Tibial artery (tissue), 4 donors: ENCODE measurements around the gene TRMT11.

Experiments used
- DNase-seq, 2 donors: peaks; one replicate each; pipeline ENCODE4 v3.0.0-alpha.2; 2019
- H3K27ac ChIP-seq, 2 donors: fragments of 200-600 bp; sonication (generic) in 1 of 2; 1 replicate in 1 of 2; 2 replicates in 1 of 2; pipeline ENCODE4 v1.5.1; 2018 to 2019; ENCODE audit warnings: mild to moderate bottlenecking in 1 of 2
- H3K27me3 ChIP-seq, 2 donors: fragments of 200-600 bp; sonication (generic) in 1 of 2; one replicate each; pipeline versions ENCODE4 v1.5.1 to v1.6.0; 2016 to 2019
- H3K36me3 ChIP-seq, 3 donors: fragments of 200-600 bp; sonication (generic) in 2 of 3; one replicate each; pipeline ENCODE4 v1.5.1; 2016 to 2019; ENCODE audit warnings: mild to moderate bottlenecking in 2 of 3
- H3K4me1 ChIP-seq, 4 donors: fragments of 200-600 bp; sonication (generic) in 2 of 4; 1 replicate in 3 of 4; 2 replicates in 1 of 4; pipeline ENCODE4 v1.5.1; 2016 to 2019
- H3K4me3 ChIP-seq, 2 donors: fragments of 200-600 bp; sonication (generic) in 1 of 2; 1 replicate in 1 of 2; 2 replicates in 1 of 2; pipeline ENCODE4 v1.5.1; 2018 to 2019; ENCODE audit warnings: mild to moderate bottlenecking in 2 of 2
- H3K9me3 ChIP-seq, 3 donors: fragments of 200-600 bp; sonication (generic) in 1 of 3; one replicate each; pipeline ENCODE4 v1.5.1; 2016 to 2019
- intact Hi-C: fragments of 100-400 bp; cut with DNase I; formaldehyde crosslinking; loops from one replicate; pipeline ENCODE4 v1.15.0; 2023; ENCODE audit warnings: low total_unique reads
- TF ChIP-seq, protein P1 (sequence below), 2 experiments: fragments of 200-600 bp in 1 of 2; fragments of 450-650 bp in 1 of 2; IDR thresholded peaks; one replicate each; pipeline ENCODE4 v1.5.1; 2017 to 2019; ENCODE audit warnings: antibody characterized with exemption in 2 of 2, mild to moderate bottlenecking in 1 of 2, moderate library complexity in 1 of 2

Gene TRMT11

DNA sequence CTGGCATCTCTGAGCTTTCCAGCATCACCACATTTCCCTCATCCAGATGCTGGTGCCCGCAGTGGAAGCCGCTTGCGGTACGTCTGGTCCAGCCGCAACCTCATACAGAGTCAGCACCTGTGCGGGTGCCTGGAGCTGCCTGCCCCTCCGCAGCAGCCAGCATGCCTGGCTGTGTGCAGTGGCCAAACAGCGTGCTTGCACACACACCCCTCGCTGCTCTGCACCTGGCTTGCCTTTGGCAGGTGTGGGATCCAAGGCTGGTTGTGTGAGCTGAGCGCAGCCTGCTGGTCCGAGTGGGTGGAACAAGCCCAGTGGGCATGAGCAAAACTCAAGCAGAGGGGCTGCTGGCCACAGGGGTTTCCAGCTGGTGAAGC is 32.9 kb upstream of the TRMT11 start:
- H3K27ac ChIP-seq = no peak overlapping the region
- intact Hi-C loops = no loop called here
- H3K27me3 ChIP-seq = no peaks in the 10 kb centered on the region
- no peak overlapping the region for H3K4me3 ChIP-seq
- H3K4me1 ChIP-seq = peaks cover 0 to 18% (median 9%) of the 10 kb centered on the region in 4 donors
- H3K9me3 ChIP-seq = no peaks in the 10 kb centered on the region
- no peak for DNase-seq
- TF ChIP-seq, protein P1, sequence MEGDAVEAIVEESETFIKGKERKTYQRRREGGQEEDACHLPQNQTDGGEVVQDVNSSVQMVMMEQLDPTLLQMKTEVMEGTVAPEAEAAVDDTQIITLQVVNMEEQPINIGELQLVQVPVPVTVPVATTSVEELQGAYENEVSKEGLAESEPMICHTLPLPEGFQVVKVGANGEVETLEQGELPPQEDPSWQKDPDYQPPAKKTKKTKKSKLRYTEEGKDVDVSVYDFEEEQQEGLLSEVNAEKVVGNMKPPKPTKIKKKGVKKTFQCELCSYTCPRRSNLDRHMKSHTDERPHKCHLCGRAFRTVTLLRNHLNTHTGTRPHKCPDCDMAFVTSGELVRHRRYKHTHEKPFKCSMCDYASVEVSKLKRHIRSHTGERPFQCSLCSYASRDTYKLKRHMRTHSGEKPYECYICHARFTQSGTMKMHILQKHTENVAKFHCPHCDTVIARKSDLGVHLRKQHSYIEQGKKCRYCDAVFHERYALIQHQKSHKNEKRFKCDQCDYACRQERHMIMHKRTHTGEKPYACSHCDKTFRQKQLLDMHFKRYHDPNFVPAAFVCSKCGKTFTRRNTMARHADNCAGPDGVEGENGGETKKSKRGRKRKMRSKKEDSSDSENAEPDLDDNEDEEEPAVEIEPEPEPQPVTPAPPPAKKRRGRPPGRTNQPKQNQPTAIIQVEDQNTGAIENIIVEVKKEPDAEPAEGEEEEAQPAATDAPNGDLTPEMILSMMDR (IDR thresholded peaks at IDR 0.05) = no peak
- no peaks in the 10 kb centered on the region for H3K36me3 ChIP-seq

GRCh38 chr6:125954735-125955339 is 31.5 kb upstream of the TRMT11 start:
- intact Hi-C loops = loop anchor here (5.0 kb wide), 1 partner anchor 163 kb away; the partner anchor contains the start of gene NCOA7
- Histone ChIP-seq H3K36me3 (no peaks in the 10 kb centered on the region), H3K27me3 (no peaks in the 10 kb centered on the region), H3K4me3 (no peak overlapping the region), H3K27ac (no peak overlapping the region), H3K9me3 (no peaks in the 10 kb centered on the region), H3K4me1 (peaks cover 0 to 26% (median 16%) of the 10 kb centered on the region in 4 donors)
- TF ChIP-seq, protein P1 (IDR thresholded peaks at IDR 0.05) = no peak
- DNase-seq = no peak

- Histone ChIP-seq H3K4me1 (peaks cover 0 to 27% (median 17%) of the 10 kb centered on the region in 4 donors), H3K4me3 (peak overlapping the region; percentile 83 to 94), H3K27ac (peak overlapping the region; percentile 91 to 96), H3K9me3 (no peaks in the 10 kb centered on the region), H3K36me3 (no peaks in the 10 kb centered on the region), H3K27me3 (no peaks in the 10 kb centered on the region)
- intact Hi-C loops = loop anchor here (5.0 kb wide), 1 partner anchor 164 kb away; the partner anchor contains the start of gene NCOA7
- TF ChIP-seq, protein P1 (IDR thresholded peaks at IDR 0.05) = no peak
- no peak for DNase-seq
These were observed 30.4 kb upstream of the TRMT11 start for GRCh38 chr6:125955973-125956372.

DNA sequence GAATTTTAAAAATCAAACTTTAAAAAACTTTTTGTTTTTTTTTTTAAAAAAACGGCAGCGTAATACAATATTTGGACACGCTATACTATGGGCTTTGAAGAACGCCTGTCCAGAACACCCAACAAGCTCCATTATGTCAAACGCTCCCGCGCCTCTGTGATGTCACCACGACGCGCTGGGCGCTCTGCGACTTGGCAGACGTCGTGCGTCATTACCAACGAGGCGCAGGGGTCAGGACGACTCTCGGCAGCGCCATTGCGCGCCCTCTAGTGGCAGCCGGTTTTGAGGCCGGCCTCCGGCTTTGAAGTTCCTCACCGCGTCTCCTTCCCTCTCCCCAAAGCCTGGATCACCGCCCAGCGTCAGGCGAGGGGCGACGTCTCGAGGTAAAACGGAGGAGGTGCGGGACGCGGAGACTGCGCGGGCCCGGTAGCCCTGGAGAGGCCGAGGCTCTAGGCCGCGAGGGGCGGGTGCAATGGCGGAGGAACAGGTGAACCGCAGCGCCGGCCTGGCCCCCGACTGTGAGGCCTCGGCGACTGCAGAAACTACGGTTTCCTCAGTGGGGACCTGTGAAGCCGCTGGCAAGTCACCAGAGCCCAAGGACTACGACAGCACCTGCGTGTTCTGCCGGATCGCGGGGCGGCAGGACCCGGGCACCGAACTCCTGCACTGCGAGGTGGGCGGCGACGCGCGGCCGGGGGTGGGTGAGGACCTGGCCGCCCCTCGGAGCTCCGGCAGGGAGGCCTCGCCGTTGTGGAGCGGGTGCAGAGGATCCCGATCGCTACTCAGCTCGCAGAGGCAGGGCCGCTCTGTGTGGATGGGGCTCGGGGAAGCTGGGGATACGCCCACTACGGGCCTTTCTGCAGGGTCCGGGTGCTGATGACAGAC is 29.6 kb upstream of the TRMT11 start, which contains the start of gene HINT3:
TSS of gene HINT3 (plus strand) at position 265 of the 885 bp plus-strand sequence. CDS start at position 473, 208 bp downstream.
- H3K27me3 ChIP-seq = no peaks in the 10 kb centered on the region
- TF ChIP-seq, protein P1 (IDR thresholded peaks at IDR 0.05) = peak; percentile 98 to 99

DNA sequence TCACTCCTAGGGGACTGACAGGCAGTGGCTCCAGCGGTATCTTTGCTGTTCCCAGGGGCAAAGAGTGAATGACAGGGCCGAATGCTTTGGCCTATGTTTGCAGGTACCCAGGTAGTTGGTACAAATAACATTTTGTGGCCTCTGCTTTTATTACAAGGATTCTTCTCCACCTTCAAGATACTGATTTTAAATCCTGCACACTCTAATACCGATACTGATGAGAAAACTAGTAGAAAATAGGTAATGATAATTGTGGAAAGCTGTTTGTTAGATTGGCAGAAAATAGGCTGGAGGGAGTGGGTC is 29.0 kb upstream of the TRMT11 start:
- Histone ChIP-seq H3K27me3 (no peaks in the 10 kb centered on the region), H3K4me1 (peaks cover 0 to 27% (median 17%) of the 10 kb centered on the region in 4 donors), H3K27ac (peak overlapping the region; percentile 91 to 96), H3K36me3 (no peaks in the 10 kb centered on the region), H3K4me3 (peak overlapping the region; percentile 83 to 94), H3K9me3 (no peaks in the 10 kb centered on the region)
- TF ChIP-seq, protein P1 (IDR thresholded peaks at IDR 0.05) = no peak
- intact Hi-C loops = loop anchor here (5.0 kb wide), 1 partner anchor 165 kb away; the partner anchor contains the start of gene NCOA7
- DNase-seq = no peak

More for the DNA sequence above, 29.6 kb upstream of the TRMT11 start, which contains the start of gene HINT3:
- H3K9me3 ChIP-seq = no peaks in the 10 kb centered on the region
- DNase-seq = peak; percentile 97
- peaks cover 0 to 27% (median 17%) of the 10 kb centered on the region in 4 donors for H3K4me1 ChIP-seq
- intact Hi-C loops = loop anchor here (5.0 kb wide), 1 partner anchor 164 kb away; the partner anchor contains the start of gene NCOA7
- no peaks in the 10 kb centered on the region for H3K36me3 ChIP-seq
- peak within 1 kb of the TSS; percentile 91 to 96 for H3K27ac ChIP-seq
- peak within 1 kb of the TSS; percentile 83 to 94 for H3K4me3 ChIP-seq
